ENCODE measurements around the gene LRP5.

- TF ChIP-seq CTCF (conservative IDR thresholded peaks at IDR 0.05; ENCODE audit: low read depth in 2 of 2) (peak in 1 of 2 experiments; percentile 40; a peak in 1 of 4 replicates), POLR2AphosphoS5 (IDR thresholded peaks at IDR 0.05; ENCODE audit: low read depth) (no peak)
Observed at GRCh38 chr11:68432874-68433273, 120.5 kb downstream of the LRP5 start.
